GM18909 (cell line): ENCODE results near the gene PUSL1.

ENCODE experiments used
- ATAC-seq: cut with Tn5 transposase; IDR thresholded peaks from one replicate; pipeline ENCODE4 v1.9.1; 2021; ENCODE audit warnings: mild to moderate bottlenecking; ENCODE audit not compliant: unreplicated experiment, poor library complexity

Gene PUSL1

GRCh38 chr1:1275836-1276235 is 32.6 kb upstream of the PUSL1 start:
- no peak for ATAC-seq

GRCh38 chr1:1278620-1279019 is 29.8 kb upstream of the PUSL1 start:
- ATAC-seq, result no peak

GRCh38 chr1:1279028-1279427 is 29.4 kb upstream of the PUSL1 start:
- ATAC-seq, result no peak

- ATAC-seq, result no peak
Measured at GRCh38 chr1:1280782-1281481, 27.5 kb upstream of the PUSL1 start.

GRCh38 chr1:1281533-1282321 is 26.7 kb upstream of the PUSL1 start:
- ATAC-seq, result no peak

- ATAC-seq, result no peak
Measured at GRCh38 chr1:1282998-1283397, 25.4 kb upstream of the PUSL1 start.

- ATAC-seq, result no peak
Measured at GRCh38 chr1:1283821-1284220, 24.6 kb upstream of the PUSL1 start.

- ATAC-seq, result no peak
Measured at GRCh38 chr1:1284221-1285101, 23.9 kb upstream of the PUSL1 start.

GRCh38 chr1:1285102-1285571 is 23.3 kb upstream of the PUSL1 start:
- ATAC-seq, result no peak

GRCh38 chr1:1285611-1286311 is 22.6 kb upstream of the PUSL1 start:
- ATAC-seq, result no peak

- no peak for ATAC-seq
Measured at GRCh38 chr1:1286313-1287261, 21.8 kb upstream of the PUSL1 start.

- ATAC-seq, result no peak
Measured at GRCh38 chr1:1287288-1288110, 20.9 kb upstream of the PUSL1 start.

- no peak for ATAC-seq
Measured at GRCh38 chr1:1290238-1290731, 18.1 kb upstream of the PUSL1 start.

GRCh38 chr1:1291023-1291528 is 17.3 kb upstream of the PUSL1 start:
- ATAC-seq, result no peak

GRCh38 chr1:1291548-1292441 is 16.6 kb upstream of the PUSL1 start:
- ATAC-seq, result no peak

- ATAC-seq, result no peak
Measured at GRCh38 chr1:1292442-1292779, 16.0 kb upstream of the PUSL1 start.

- no peak for ATAC-seq
Measured at GRCh38 chr1:1292851-1293250, 15.5 kb upstream of the PUSL1 start.
